PC-9 (cell line): ENCODE results near the gene AK9. TPM values are rescaled to one million over a fixed set of nuclear protein-coding genes. Genes with fewer than 3 reads are reported as not detected.

Source experiments
- BruUV-seq: library from RNA; stranded (reverse); fragments of 400-500 nt; replicated peaks from 2 replicates; lab custom pipeline; 2021; lab: Mats Ljungman, UMichigan
- CTCF ChIA-PET: fragments of 300-600 bp; sonication (Branson Sonifier 250); formaldehyde crosslinking; loops from one replicate; lab custom pipeline; 2022; ENCODE audit warnings: antibody characterized with exemption; lab: Charles Lee
- POLR2A ChIA-PET: fragments of 300-600 bp; sonication (Branson Sonifier 250); formaldehyde crosslinking; loops from one replicate; lab custom pipeline; 2022; ENCODE audit warnings: antibody characterized with exemption; ENCODE audit not compliant: unreplicated experiment; lab: Charles Lee
- DNase-seq, 2 experiments: peaks; one replicate each; pipeline versions ENCODE4 v3.0.0 to v3.0.0-alpha.2; 2015 to 2022; ENCODE audit warnings: mixed read lengths in 1 of 2
- H2AFZ ChIP-seq: fragments of 200-600 bp; sonication (generic); 2 replicates; pipeline ENCODE4 v1.8.1; 2017; ENCODE audit warnings: antibody characterized with exemption
- H3F3A ChIP-seq: fragments of 200-600 bp; sonication (generic); 2 replicates; pipeline ENCODE4 v1.8.1; 2017; ENCODE audit warnings: antibody characterized with exemption, mild to moderate bottlenecking, low read depth; ENCODE audit not compliant: insufficient read depth
- H3K27ac ChIP-seq: fragments of 200-600 bp; sonication (generic); 2 replicates; pipeline ENCODE4 v1.6.1; 2016; ENCODE audit warnings: mixed run types
- H3K27me3 ChIP-seq: fragments of 200-600 bp; sonication (generic); 2 replicates; pipeline ENCODE4 v1.6.1; 2016; ENCODE audit warnings: low read depth, mixed run types; ENCODE audit not compliant: insufficient read depth
- H3K36me3 ChIP-seq: fragments of 200-600 bp; sonication (generic); 2 replicates; pipeline ENCODE4 v1.6.1; 2016; ENCODE audit warnings: low read depth, mixed run types
- H3K4me1 ChIP-seq: fragments of 200-600 bp; sonication (generic); replicated peaks from 2 replicates; pipeline ENCODE4 v1.6.1; 2016; ENCODE audit warnings: mixed run types; ENCODE audit not compliant: insufficient read depth
- H3K4me2 ChIP-seq: fragments of 200-600 bp; sonication (generic); 2 replicates; pipeline ENCODE4 v1.6.1; 2017; ENCODE audit warnings: mixed run types
- H3K4me3 ChIP-seq: fragments of 200-600 bp; sonication (generic); 2 replicates; pipeline ENCODE4 v1.6.1; 2016; ENCODE audit warnings: mixed run types
- H3K79me2 ChIP-seq: fragments of 200-600 bp; sonication (generic); 2 replicates; pipeline ENCODE4 v1.6.1; 2017; ENCODE audit warnings: low read depth, mixed run types
- H3K9me2 ChIP-seq: fragments of 200-600 bp; sonication (generic); 2 replicates; pipeline ENCODE4 v1.8.1; 2017; ENCODE audit warnings: mild to moderate bottlenecking; ENCODE audit not compliant: insufficient read depth
- H3K9me3 ChIP-seq: fragments of 200-600 bp; sonication (generic); 2 replicates; pipeline ENCODE4 v1.8.1; 2016; ENCODE audit warnings: low read depth; ENCODE audit not compliant: insufficient read depth
- H4K20me1 ChIP-seq: fragments of 200-600 bp; sonication (generic); 2 replicates; pipeline ENCODE4 v1.8.1; 2017; ENCODE audit not compliant: insufficient read depth
- EZH2 ChIP-seq: fragments of 200-600 bp; sonication (generic); IDR thresholded peaks from 2 replicates; pipeline ENCODE4 v1.8.0; 2017; ENCODE audit warnings: antibody characterized with exemption, low read depth
- intact Hi-C: fragments of 100-400 bp; cut with micrococcal nuclease; formaldehyde crosslinking; loops from one replicate; pipeline ENCODE4 v1.10.0; 2022; ENCODE audit not compliant: unreplicated experiment
- total RNA-seq: library from RNA; stranded (reverse); gene quantifications from 2 replicates; pipeline ENCODE4 v1.2.3, GENCODE V29; 2021
- TF ChIP-seq, protein P1 (sequence below): fragments of 200-600 bp; sonication (generic); conservative IDR thresholded peaks from 2 replicates; pipeline ENCODE4 v1.6.1; 2017; ENCODE audit warnings: mixed run types, antibody characterized with exemption, mild to moderate bottlenecking, moderate library complexity

The AK9 gene
- total RNA-seq, 1 experiment from 2014 or later = 7.4 TPM

- Histone ChIP-seq H3K36me3 (no peaks in the 10 kb centered on the region), H3K27me3 (no peaks in the 10 kb centered on the region), H3K27ac (no peak overlapping the region), H3K9me3 (no peaks in the 10 kb centered on the region), H3K4me3 (no peak overlapping the region), H3K4me1 (peaks cover 36% of the 10 kb centered on the region), H3K79me2 (no peaks in the 10 kb centered on the region), H4K20me1 (no peaks in the 10 kb centered on the region), H3K4me2 (no peak overlapping the region), H2AFZ (no peak overlapping the region), H3F3A (0 out of 2 replicates have a peak, but pooled peaks cover 6% of the 10 kb centered on the region), H3K9me2 (no peaks in the 10 kb centered on the region; the same call in 1 of the 2 replicates)
- POLR2A ChIA-PET = no interaction called here
- intact Hi-C loops = no loop called here
- CTCF ChIA-PET = no interaction called here
- no peak for TF ChIP-seq EZH2
- TF ChIP-seq, protein P1, sequence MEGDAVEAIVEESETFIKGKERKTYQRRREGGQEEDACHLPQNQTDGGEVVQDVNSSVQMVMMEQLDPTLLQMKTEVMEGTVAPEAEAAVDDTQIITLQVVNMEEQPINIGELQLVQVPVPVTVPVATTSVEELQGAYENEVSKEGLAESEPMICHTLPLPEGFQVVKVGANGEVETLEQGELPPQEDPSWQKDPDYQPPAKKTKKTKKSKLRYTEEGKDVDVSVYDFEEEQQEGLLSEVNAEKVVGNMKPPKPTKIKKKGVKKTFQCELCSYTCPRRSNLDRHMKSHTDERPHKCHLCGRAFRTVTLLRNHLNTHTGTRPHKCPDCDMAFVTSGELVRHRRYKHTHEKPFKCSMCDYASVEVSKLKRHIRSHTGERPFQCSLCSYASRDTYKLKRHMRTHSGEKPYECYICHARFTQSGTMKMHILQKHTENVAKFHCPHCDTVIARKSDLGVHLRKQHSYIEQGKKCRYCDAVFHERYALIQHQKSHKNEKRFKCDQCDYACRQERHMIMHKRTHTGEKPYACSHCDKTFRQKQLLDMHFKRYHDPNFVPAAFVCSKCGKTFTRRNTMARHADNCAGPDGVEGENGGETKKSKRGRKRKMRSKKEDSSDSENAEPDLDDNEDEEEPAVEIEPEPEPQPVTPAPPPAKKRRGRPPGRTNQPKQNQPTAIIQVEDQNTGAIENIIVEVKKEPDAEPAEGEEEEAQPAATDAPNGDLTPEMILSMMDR = no peak
- BruUV-seq = no TSS peak
- no peak for DNase-seq
Observed at GRCh38 chr6:109506314-109506713, 184.7 kb downstream of the AK9 start.

DNA sequence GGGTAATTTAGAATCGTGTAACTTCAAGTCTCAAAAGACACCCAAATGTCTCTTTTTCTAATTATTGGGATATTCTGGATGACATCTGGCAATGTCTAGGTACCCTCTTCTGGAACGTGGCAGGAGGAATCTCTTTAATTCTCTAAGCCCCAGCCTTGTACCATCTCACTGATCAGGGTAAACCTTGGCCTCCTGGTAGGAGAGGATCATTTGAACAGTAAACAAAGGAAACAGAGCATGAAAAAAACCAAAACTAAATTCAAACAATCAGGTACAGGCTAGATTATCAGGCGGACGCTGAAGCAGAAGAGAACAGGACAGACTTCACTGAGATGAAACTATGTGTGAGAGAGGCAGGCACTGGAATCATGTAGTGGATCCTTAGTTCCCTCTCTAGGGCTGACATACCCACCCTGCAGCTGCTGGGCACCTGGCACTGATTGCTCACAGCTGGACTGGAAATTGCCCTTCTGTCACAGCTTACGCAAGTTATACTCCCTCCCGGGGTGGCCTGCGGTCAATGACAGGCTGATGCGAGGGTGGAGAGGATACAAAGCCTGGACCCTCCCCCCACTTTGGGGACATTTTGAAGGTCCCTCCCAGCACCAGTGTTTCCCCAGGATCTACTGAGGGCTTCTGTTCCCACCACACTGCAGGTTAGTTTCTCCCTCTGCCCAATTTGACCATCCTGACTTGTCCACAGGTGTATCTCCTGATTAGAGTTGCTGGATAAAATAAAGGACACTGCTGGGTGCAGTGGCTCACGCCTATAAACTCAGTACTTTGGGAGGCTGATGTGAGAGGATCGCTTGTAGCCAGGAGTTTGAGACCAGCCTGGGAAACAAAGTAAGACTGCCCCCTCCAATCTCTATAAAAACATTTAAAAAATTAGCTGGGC, 187.4 kb downstream of the AK9 start:
- POLR2A ChIA-PET = no interaction called here
- TF ChIP-seq, protein P1 = no peak
- no peak for TF ChIP-seq EZH2
- Histone ChIP-seq H3K27ac (no peak overlapping the region), H3K4me3 (no peak overlapping the region), H3F3A (0 out of 2 replicates have a peak, but pooled peaks cover 6% of the 10 kb centered on the region), H3K27me3 (no peaks in the 10 kb centered on the region), H3K9me3 (no peaks in the 10 kb centered on the region), H3K4me2 (no peak overlapping the region), H3K36me3 (no peaks in the 10 kb centered on the region), H3K4me1 (peaks cover 30% of the 10 kb centered on the region), H3K9me2 (no peaks in the 10 kb centered on the region; the same call in 1 of the 2 replicates), H4K20me1 (no peaks in the 10 kb centered on the region), H3K79me2 (no peaks in the 10 kb centered on the region), H2AFZ (no peak overlapping the region)
- CTCF ChIA-PET = no interaction called here
- no TSS peak for BruUV-seq
- DNase-seq = no peak
- intact Hi-C loops = no loop called here

DNA sequence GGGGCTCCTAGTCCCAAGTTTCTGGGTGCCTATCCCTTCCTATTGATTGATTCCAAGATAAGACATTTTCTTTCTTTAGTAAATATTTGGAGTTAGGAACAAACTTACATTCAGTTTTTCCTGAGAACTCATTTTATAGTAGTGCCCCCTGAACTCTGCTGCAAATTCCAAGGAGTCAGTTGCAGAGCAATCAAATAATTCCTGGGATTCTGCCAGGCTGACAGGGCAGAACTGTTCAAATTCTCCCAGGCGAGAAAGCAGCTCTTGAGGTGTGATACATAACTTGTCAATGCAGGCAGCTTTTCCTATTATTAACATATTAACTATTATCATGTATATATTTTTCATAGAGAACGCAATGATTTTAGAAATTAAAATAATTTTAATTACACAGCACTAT, 192.1 kb downstream of the AK9 start:
- no peaks in the 10 kb centered on the region for H3K36me3 ChIP-seq
- no peak overlapping the region for H3K4me2 ChIP-seq
- no peak for TF ChIP-seq EZH2
- TF ChIP-seq, protein P1 = no peak
- H3F3A ChIP-seq = no peaks in the 10 kb centered on the region
- ChIA-PET CTCF (no interaction called here), POLR2A (no interaction called here)
- no peaks in the 10 kb centered on the region for H3K79me2 ChIP-seq
- no peaks in the 10 kb centered on the region for H3K9me3 ChIP-seq
- no peaks in the 10 kb centered on the region for H4K20me1 ChIP-seq
- H3K4me1 ChIP-seq = no peaks in the 10 kb centered on the region
- BruUV-seq = no TSS peak
- no peaks in the 10 kb centered on the region; the same call in 1 of the 2 replicates for H3K9me2 ChIP-seq
- intact Hi-C loops = no loop called here
- H3K4me3 ChIP-seq = no peak overlapping the region
- no peaks in the 10 kb centered on the region for H3K27me3 ChIP-seq
- H2AFZ ChIP-seq = no peak overlapping the region
- no peak overlapping the region for H3K27ac ChIP-seq
- DNase-seq = no peak
